ENCODE results near the gene IL17C. TPM values are rescaled to one million over a fixed set of nuclear protein-coding genes. Genes with fewer than 3 reads are reported as not detected.
A peak's percentile ranks its signal among the peaks of the same experiment; 100 is the strongest.

Gene IL17C
- total RNA-seq, 1 experiment from 2014 or later, result 0.31 TPM

DNA sequence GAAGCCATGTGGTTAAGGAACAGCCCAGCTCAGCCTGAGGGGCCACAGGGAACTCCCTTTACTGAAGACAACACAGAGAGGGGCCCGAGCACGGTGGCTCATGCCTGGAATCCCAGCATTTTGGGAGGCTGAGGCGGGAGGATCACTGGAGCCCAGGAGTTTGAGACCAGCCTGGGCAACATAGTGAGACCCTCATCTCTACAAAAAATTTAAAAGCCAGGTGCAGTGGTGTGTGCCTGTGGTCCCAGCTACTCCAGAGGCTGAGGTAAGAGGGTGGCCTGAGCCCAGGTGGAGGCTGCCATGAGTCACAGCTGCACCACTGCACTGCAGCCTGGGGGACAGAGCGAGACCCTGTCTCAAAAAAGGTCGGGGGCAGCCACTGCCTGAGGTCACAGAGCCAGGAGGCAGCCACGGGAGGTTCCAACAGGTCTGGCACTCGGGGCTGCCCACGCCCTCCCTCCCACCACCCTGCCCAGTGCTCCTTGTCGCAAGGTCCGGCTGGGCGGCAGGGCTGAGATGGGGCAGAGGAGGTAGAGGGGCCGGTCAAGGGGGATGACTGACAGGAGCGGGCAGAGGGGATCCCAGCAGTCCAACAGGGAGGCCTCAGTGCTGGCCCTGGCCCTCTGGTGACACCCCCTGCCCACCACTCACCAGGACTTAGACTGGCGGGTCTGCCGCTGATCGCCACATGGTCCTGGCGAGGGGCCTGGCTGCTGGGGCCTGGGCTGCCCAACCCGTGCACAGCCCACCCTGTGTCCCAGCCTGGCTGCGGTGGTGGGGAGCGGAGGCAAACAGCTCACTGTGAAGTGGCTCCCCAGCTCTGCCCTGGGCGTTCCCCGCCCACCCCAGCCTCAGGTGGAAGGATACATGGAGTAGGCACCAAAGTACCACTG, 9.1 kb downstream of the IL17C start:
- no peak overlapping the region for H3K18ac ChIP-seq (ENCODE audit: insufficient read length, low read depth, low read length)
- no peak overlapping the region for H2BK12ac ChIP-seq (ENCODE audit: insufficient read length, low read depth, low read length)
- H3K27ac ChIP-seq (ENCODE audit: insufficient read length, low read depth, low read length), result no peak overlapping the region
- H4K8ac ChIP-seq (replicated peaks; ENCODE audit: insufficient read length, low read depth, low read length), result no peak overlapping the region
- H2AFZ ChIP-seq (ENCODE audit: low read length), result no peak overlapping the region
- no peak overlapping the region for H2BK120ac ChIP-seq (ENCODE audit: low read depth, low read length, poor library complexity, severe bottlenecking)
- H3K4ac ChIP-seq (ENCODE audit: low read depth, low read length), result no peak overlapping the region
- H3K4me2 ChIP-seq (ENCODE audit: insufficient read depth, insufficient read length, low read length), result no peak overlapping the region
- H2BK5ac ChIP-seq (ENCODE audit: insufficient read length, low read length), result no peak overlapping the region
- no peak overlapping the region for H3K56ac ChIP-seq (ENCODE audit: insufficient read length, low read depth, low read length)
- peaks cover 3% of the 10 kb centered on the region for H3K79me1 ChIP-seq (ENCODE audit: insufficient read depth, low read depth, low read length, poor library complexity, severe bottlenecking)
- H2BK15ac ChIP-seq (ENCODE audit: low read depth, low read length), result no peak overlapping the region
- H3T11ph ChIP-seq (ENCODE audit: low read length), result no peak overlapping the region
- no peaks in the 10 kb centered on the region for H3K79me2 ChIP-seq (ENCODE audit: insufficient read depth, low read length)
- H3K9me3 ChIP-seq (ENCODE audit: control insufficient read depth, low read depth, low read length), result no peaks in the 10 kb centered on the region
- peaks cover 17% of the 10 kb centered on the region for H3K23me2 ChIP-seq (ENCODE audit: insufficient read length, low read depth, low read length, poor library complexity, severe bottlenecking)
- no peaks in the 10 kb centered on the region for H3K27me3 Mint-ChIP-seq (ENCODE audit: low read depth)
- no peak overlapping the region for H3K14ac ChIP-seq (ENCODE audit: insufficient read depth, low read length)
- H3K23ac ChIP-seq (ENCODE audit: insufficient read length, low read depth, low read length), result no peak overlapping the region
- H4K20me1 ChIP-seq (ENCODE audit: control insufficient read depth, insufficient read depth, insufficient read length), result no peaks in the 10 kb centered on the region
- H3K4me1 Mint-ChIP-seq, result peaks cover 8 to 12% of the 10 kb centered on the region in 2 experiments
- DNase-seq, result no peak
- no peak overlapping the region for H3K4me3 Mint-ChIP-seq
- H4K91ac ChIP-seq (ENCODE audit: insufficient read length, low read depth, low read length), result no peak overlapping the region
- TF ChIP-seq, protein P1, sequence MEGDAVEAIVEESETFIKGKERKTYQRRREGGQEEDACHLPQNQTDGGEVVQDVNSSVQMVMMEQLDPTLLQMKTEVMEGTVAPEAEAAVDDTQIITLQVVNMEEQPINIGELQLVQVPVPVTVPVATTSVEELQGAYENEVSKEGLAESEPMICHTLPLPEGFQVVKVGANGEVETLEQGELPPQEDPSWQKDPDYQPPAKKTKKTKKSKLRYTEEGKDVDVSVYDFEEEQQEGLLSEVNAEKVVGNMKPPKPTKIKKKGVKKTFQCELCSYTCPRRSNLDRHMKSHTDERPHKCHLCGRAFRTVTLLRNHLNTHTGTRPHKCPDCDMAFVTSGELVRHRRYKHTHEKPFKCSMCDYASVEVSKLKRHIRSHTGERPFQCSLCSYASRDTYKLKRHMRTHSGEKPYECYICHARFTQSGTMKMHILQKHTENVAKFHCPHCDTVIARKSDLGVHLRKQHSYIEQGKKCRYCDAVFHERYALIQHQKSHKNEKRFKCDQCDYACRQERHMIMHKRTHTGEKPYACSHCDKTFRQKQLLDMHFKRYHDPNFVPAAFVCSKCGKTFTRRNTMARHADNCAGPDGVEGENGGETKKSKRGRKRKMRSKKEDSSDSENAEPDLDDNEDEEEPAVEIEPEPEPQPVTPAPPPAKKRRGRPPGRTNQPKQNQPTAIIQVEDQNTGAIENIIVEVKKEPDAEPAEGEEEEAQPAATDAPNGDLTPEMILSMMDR (conservative IDR thresholded peaks at IDR 0.05), result no peak
- H3K4me1 ChIP-seq (ENCODE audit: insufficient read depth, low read length), result no peaks in the 10 kb centered on the region; the same call in 1 of the 2 replicates
- H3K27me3 ChIP-seq (ENCODE audit: insufficient read depth, low read length), result no peaks in the 10 kb centered on the region
- H3K27ac Mint-ChIP-seq, result peak overlapping the region in 1 of 3 experiments; percentile 22; a peak in 1 of 7 replicates
- WGBS (ENCODE audit: extremely low coverage, insufficient read length, low lambda C conversion rate), result no CpG with 5 or more reads among the region's 22 CpGs
- H2AK5ac ChIP-seq (ENCODE audit: insufficient read length, low read length), result no peak overlapping the region
- H3K36me3 Mint-ChIP-seq (ENCODE audit: insufficient read depth in 1 of 3, low read depth in 3 of 3), result peaks cover 6 to 20% (median 17%) of the 10 kb centered on the region in 3 experiments; a peak in 6 of 7 replicates
- H2BK20ac ChIP-seq (ENCODE audit: low read depth, low read length, poor library complexity, severe bottlenecking), result no peak overlapping the region
- no peaks in the 10 kb centered on the region; a peak in 1 of 5 replicates for H3K9me3 Mint-ChIP-seq
- no peak overlapping the region for H4K5ac ChIP-seq (ENCODE audit: insufficient read length, low read depth, low read length)
- H3K9ac ChIP-seq (ENCODE audit: extremely low read depth, insufficient read length, low read length), result no peak overlapping the region

Measured in H9 (cell line).